Measurements from ENCODE around the gene ORAI2.
"Not testable (repeated sequence)": the region's sequence is repeated elsewhere in the genome, so short reads cannot be mapped to it uniquely, and the experiment has no call there.

DNA sequence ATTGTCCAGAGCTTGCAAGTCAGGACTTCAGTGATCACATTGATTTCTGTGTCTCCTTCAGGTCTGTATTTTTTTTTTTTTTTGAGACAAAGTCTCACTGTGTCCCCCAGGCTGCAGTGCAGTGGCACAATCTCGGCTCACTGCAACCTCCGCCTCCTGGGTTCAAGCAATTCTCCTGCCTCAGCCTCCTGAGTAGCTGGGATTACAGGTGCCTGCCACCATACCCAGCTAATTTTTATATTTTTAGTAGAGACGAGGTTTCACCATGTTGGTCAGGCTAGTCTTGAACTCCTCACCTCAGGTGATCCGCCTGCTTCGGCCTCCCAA is 28.6 kb upstream of the ORAI2 start:
- not testable (repeated sequence) for TF ChIP-seq CTCF (IDR thresholded peaks at IDR 0.05; ENCODE audit: low read length); EZH2 (IDR thresholded peaks at IDR 0.05; ENCODE audit: borderline replicate concordance, low read length)

Measured in OCI-LY1 (cell line).